Thymus (tissue), 11 donors: Measurements from ENCODE around the gene CHFR. TPM values are rescaled to one million over a fixed set of nuclear protein-coding genes. Genes with fewer than 3 reads are reported as not detected.
A peak's percentile ranks its signal among the peaks of the same experiment; 100 is the strongest.
"Not testable (repeated sequence)": the region's sequence is repeated elsewhere in the genome, so short reads cannot be mapped to it uniquely, and the experiment has no call there.

Experiments used
- DNase-seq, 9 donors: peaks; one replicate each; pipeline ENCODE4 v3.0.0-alpha.2; 2013; ENCODE audit warnings: low spot score in 9 of 9, low read depth in 6 of 9, missing footprints in 1 of 9
- H3K27ac ChIP-seq, 2 donors: one replicate each; pipeline ENCODE4 v1.5.1; 2013; ENCODE audit warnings: control low read depth in 1 of 2, low read depth in 1 of 2, low read length in 1 of 2, mild to moderate bottlenecking in 1 of 2, moderate library complexity in 1 of 2
- H3K27me3 ChIP-seq, 2 donors: one replicate each; pipeline ENCODE4 v1.5.1; 2013; ENCODE audit warnings: low read length in 1 of 2; ENCODE audit not compliant: control insufficient read depth in 2 of 2, insufficient read depth in 1 of 2
- H3K36me3 ChIP-seq, 2 donors: one replicate each; pipeline ENCODE4 v1.5.1; 2013; ENCODE audit warnings: low read length in 1 of 2, mild to moderate bottlenecking in 1 of 2, moderate library complexity in 1 of 2; ENCODE audit not compliant: control insufficient read depth in 2 of 2, insufficient read depth in 2 of 2
- H3K4me1 ChIP-seq, 2 donors: one replicate each; pipeline ENCODE4 v1.5.1; 2013; ENCODE audit warnings: low read length in 2 of 2; ENCODE audit not compliant: control insufficient read depth in 2 of 2, insufficient read depth in 2 of 2
- H3K4me3 ChIP-seq, 2 donors: one replicate each; pipeline ENCODE4 v1.5.1; 2013; ENCODE audit warnings: low read length in 2 of 2, control low read depth in 1 of 2, mild to moderate bottlenecking in 1 of 2
- H3K9me3 ChIP-seq, 2 donors: one replicate each; pipeline ENCODE4 v1.5.1; 2013; ENCODE audit warnings: low read length in 1 of 2, mild to moderate bottlenecking in 1 of 2; ENCODE audit not compliant: control insufficient read depth in 2 of 2, insufficient read depth in 1 of 2
- WGBS: extraction: QIAGEN DNeasy Blood & Tissue Kit; methylation state at CpG from one replicate; pipeline ENCODE4 v1.1.7; 2013; 5-methylcytosine and 5-hydroxymethylcytosine counted together
- polyA plus RNA-seq: library from polyadenylated mRNA; stranded (reverse); fragments of 200-250 nt; gene quantifications from one replicate; pipeline ENCODE4 v1.2.3, GENCODE V29; 2013
- total RNA-seq: library from RNA; stranded (reverse); fragments of 120-200 nt; gene quantifications from one replicate; pipeline ENCODE4 v1.2.4, GENCODE V29; 2013
- donor health status: healthy.

Gene CHFR
- total and polyA plus RNA-seq, 2 donors = 39.5 to 85.4 TPM

- H3K9me3 ChIP-seq = peaks cover 0 to 16% of the 10 kb centered on the region in 2 donors
- WGBS = 95% methylated on average over 6 of the region's 6 CpGs
- H3K4me3 ChIP-seq = no peak overlapping the region
- DNase-seq = no peak
- H3K27me3 ChIP-seq = no peaks in the 10 kb centered on the region
- no peak overlapping the region for H3K27ac ChIP-seq
- H3K4me1 ChIP-seq = peaks cover 6 to 12% of the 10 kb centered on the region in 2 donors
- H3K36me3 ChIP-seq = peaks cover 5 to 9% of the 10 kb centered on the region in 2 donors
These were observed 1.4 kb upstream of the CHFR start for GRCh38 chr12:132888852-132889251.

- H3K36me3 ChIP-seq = peaks cover 21 to 22% of the 10 kb centered on the region in 2 donors
- peak overlapping the region; percentile 32 to 77 for H3K27ac ChIP-seq
- H3K9me3 ChIP-seq = peaks cover 0 to 16% of the 10 kb centered on the region in 2 donors
- peak overlapping the region; percentile 63 to 83 for H3K4me3 ChIP-seq
- DNase-seq = peak in 1 of 9 donors; percentile 44
- WGBS = 14% methylated on average over 64 of the region's 64 CpGs
- no peaks in the 10 kb centered on the region for H3K27me3 ChIP-seq
- peaks cover 6 to 12% of the 10 kb centered on the region in 2 donors for H3K4me1 ChIP-seq
These were observed 602 bp downstream of the CHFR start for GRCh38 chr12:132886529-132887477.

- Histone ChIP-seq H3K27ac (no peak overlapping the region), H3K4me1 (peaks cover 0 to 4% of the 10 kb centered on the region in 2 donors), H3K36me3 (peaks cover 30 to 39% of the 10 kb centered on the region in 2 donors), H3K9me3 (peaks cover 0 to 4% of the 10 kb centered on the region in 2 donors), H3K27me3 (no peaks in the 10 kb centered on the region), H3K4me3 (no peak overlapping the region)
- 96% methylated on average over 7 of the region's 7 CpGs for WGBS
- DNase-seq = no peak
These were observed 5.6 kb downstream of the CHFR start for GRCh38 chr12:132881818-132882217.

- not testable (repeated sequence) for H3K4me3 ChIP-seq, DNase-seq, H3K27me3 ChIP-seq, H3K27ac ChIP-seq, H3K9me3 ChIP-seq
- peaks cover 5 to 28% of the 10 kb centered on the region in 2 donors for H3K4me1 ChIP-seq
- H3K36me3 ChIP-seq = peaks cover 61 to 70% of the 10 kb centered on the region in 2 donors
- WGBS = 98% methylated on average over 21 of the region's 21 CpGs
These were observed 12.8 kb downstream of the CHFR start for GRCh38 chr12:132874620-132875019.

GRCh38 chr12:132874175-132874574, 13.2 kb downstream of the CHFR start:
- 99% methylated on average over 11 of the region's 11 CpGs for WGBS

GRCh38 chr12:132873724-132874123, 13.7 kb downstream of the CHFR start:
- DNase-seq = no peak
- H3K4me3 ChIP-seq = no peak overlapping the region
- peaks cover 5 to 32% of the 10 kb centered on the region in 2 donors for H3K4me1 ChIP-seq
- WGBS = 91% methylated on average over 10 of the region's 10 CpGs
- no peaks in the 10 kb centered on the region for H3K9me3 ChIP-seq
- H3K27ac ChIP-seq = peak overlapping the region; percentile 58 to 83
- H3K36me3 ChIP-seq = peaks cover 70 to 72% of the 10 kb centered on the region in 2 donors
- H3K27me3 ChIP-seq = no peaks in the 10 kb centered on the region

More at GRCh38 chr12:132874175-132874574, 13.2 kb downstream of the CHFR start:
- DNase-seq = no peak
- peaks cover 66 to 72% of the 10 kb centered on the region in 2 donors for H3K36me3 ChIP-seq
- H3K27me3 ChIP-seq = no peaks in the 10 kb centered on the region
- H3K4me1 ChIP-seq = peaks cover 5 to 32% of the 10 kb centered on the region in 2 donors
- no peaks in the 10 kb centered on the region for H3K9me3 ChIP-seq
- no peak overlapping the region for H3K4me3 ChIP-seq
- peak overlapping the region in 1 of 2 donors; percentile 58 for H3K27ac ChIP-seq

GRCh38 chr12:132872975-132873421, 14.4 kb downstream of the CHFR start:
- H3K9me3 ChIP-seq = no peaks in the 10 kb centered on the region
- H3K27ac ChIP-seq = peak overlapping the region; percentile 71 to 88
- H3K4me3 ChIP-seq = no peak overlapping the region
- H3K36me3 ChIP-seq = peaks cover 74 to 77% of the 10 kb centered on the region in 2 donors
- no peaks in the 10 kb centered on the region for H3K27me3 ChIP-seq
- peak in 2 of 9 donors; percentile 51 to 58 for DNase-seq
- WGBS = 76% methylated on average over 12 of the region's 12 CpGs
- H3K4me1 ChIP-seq = peaks cover 5 to 37% of the 10 kb centered on the region in 2 donors

- Histone ChIP-seq H3K9me3 (no peaks in the 10 kb centered on the region), H3K4me1 (peaks cover 8 to 44% of the 10 kb centered on the region in 2 donors), H3K27me3 (no peaks in the 10 kb centered on the region), H3K36me3 (peaks cover 77 to 78% of the 10 kb centered on the region in 2 donors), H3K27ac (peak overlapping the region; percentile 71 to 78), H3K4me3 (no peak overlapping the region)
- 94% methylated on average over 21 of the region's 21 CpGs for WGBS
- DNase-seq = no peak
These were observed 15.1 kb downstream of the CHFR start for GRCh38 chr12:132872073-132872855.
